ENCODE data around the gene DTNB.
"Not testable (repeated sequence)": the region's sequence is repeated elsewhere in the genome, so short reads cannot be mapped to it uniquely, and the experiment has no call there.

DTNB gene

DNA sequence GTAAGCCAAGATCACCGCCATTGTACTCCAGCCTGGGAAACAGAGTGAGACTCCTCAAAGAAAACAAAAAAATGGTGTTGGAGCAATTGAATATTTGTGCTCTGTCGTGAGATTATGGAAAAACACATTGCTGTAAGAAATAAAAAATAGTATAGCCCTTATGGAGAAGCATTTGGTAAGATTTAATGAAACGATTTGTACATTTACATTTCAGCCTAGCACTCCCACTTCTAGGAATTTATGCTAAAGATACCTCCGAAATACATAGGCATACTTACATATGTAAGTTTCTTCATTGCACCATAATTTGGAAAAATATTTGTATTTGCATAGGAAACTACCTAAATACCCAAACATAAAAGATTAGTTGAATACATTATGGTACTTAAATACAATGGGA is 8.7 kb upstream of the DTNB start:
- no peak for DNase-seq

DNA sequence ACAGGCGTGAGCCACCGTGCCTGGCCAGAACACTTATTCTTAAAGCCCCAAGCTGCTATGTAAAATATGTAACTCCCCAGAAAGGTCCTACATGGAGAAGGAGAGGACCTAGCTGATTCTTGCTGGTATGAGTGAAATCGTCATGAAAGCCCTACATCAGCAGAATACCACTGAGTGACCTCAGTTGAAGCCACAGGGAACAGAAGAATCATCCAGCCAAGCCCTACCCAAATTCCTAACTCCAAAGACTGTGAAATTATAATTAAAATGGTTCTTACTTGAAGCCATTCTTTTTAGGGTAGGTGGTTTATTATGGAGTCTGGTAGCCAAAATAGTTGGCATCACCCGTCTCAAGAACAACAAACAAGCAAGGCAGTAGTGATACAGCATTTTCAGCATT is 4.5 kb upstream of the DTNB start:
- DNase-seq: no peak

DNA sequence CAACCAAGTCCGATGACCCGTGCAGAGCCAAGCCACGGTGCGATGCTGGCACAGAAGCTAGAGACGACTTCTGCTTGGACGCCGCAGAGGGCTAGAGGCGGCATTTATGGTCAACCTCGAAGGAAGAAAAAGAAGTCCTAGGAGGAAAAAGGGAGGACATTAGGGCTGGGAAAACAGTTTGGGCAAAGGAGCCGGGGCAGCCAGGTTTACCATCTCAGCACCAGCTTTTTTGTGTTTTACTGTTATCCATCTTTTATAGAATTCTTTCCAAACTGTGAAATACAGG is 643 bp upstream of the DTNB start:
- DNase-seq: no peak

DNA sequence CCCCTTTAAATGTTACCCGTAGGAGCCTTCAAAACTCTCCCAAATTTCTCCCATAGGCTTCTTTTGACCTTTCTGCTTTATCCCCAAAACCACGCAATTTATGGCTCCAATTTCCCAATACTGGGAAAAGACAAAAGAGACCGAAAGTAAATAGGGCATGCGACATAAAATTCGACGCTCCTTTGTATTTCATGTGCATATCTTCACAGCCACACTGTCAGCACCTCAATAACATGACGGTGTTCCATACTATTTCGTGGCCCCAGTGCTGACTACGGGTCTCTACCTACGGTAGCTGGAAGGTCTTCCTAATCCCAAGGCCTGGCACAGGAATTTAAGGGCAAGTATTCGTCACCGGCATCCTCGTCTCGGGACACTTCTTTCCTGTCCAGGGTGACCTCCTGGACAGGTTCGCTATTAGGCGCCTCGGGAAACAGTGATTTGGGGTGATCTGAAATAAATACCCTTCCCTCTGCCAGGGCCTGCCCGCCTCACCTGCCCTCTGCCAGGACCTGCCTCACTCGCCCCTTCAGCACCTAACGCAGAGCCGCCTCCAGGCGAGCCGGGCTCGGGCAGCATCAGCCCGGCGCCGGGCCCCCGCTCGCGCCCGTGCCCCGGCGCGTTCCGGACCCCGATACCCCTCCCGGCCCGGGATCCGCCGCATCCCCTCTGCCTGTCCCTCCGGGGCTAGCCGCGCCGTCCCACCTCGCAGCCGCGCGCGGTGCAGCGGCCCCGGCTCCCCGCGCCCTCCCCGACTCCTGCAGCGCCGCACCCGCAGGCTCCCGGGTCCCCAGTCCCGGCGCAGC is 680 bp downstream of the DTNB start:
- DNase-seq: peak; percentile 76

DNA sequence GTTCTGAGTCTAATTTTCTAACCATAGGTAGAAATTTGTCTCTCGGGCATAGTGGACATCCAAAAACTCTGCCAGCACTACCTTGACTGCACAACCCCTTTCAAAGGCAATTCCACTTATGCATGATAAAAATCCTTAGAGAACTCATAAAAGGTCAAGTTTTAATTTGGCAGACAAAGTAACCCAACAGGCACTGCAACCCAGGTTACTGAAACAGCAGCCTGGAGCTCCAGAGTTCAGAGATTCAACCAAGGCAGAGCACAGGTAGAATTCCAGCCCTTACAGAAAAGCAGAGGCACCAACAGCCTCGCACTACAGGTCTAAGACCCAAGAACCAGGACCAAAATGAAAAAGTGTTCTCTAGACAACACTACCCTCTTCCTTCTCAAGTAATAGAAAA is 1.8 kb downstream of the DTNB start:
- no peak for DNase-seq

DNA sequence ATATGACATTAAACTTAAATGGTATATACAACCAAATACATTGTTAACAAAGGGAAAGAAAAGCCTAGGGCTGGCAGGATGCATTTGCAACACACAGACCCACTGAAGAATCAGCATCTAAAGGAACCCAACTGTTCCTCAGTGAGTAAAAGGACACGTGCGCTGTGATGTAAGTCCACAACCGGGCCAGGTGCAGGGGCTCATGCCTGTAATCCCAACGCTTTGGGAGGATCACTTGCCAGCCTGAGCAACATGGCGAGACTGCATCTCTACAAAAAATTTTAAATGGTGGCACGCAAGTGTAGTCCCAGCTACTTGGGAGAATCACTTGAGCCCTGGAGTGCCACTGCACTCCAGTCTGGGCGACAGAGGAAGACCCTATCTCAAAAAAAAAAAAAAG is 3.9 kb downstream of the DTNB start:
- no peak for DNase-seq

DNA sequence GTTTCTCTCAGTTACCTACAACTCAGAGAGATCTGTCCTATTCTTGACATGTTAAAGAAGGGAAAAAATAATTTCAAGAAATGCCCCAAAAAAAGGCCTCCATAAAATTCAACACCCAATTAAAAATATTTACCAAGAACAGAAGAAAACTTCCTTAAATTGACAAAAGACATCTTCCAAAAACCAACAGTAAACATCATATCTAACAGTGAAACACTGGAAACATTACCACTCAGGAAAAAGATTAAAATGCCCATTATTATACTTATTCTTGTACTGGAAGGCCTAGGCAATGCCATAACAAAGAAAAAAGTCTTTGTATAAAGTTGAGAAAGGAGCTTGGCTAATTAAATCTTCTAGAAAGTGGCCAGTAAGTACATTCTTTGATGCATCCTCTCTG is 7.2 kb downstream of the DTNB start:
- DNase-seq: no peak

DNA sequence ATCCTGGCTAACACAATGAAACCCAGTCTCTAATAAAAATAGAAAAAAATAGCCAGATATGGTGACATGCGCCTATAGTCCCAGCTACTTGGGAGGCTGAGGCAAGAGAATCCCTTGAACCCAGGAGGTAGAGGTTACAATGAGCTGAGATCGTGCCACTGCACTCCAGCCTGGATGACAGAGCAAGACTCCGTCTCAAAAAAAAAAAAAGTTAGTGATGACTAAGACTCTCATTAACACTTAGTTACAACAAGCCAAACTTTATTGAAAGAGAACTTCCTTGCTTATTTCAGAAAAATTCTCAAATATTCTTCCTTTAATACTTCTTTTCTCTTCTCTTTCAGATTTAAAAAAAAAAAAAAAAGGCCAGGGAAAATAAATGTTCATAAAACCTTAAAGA is 7.9 kb downstream of the DTNB start:
- not testable (repeated sequence) for DNase-seq

DNA sequence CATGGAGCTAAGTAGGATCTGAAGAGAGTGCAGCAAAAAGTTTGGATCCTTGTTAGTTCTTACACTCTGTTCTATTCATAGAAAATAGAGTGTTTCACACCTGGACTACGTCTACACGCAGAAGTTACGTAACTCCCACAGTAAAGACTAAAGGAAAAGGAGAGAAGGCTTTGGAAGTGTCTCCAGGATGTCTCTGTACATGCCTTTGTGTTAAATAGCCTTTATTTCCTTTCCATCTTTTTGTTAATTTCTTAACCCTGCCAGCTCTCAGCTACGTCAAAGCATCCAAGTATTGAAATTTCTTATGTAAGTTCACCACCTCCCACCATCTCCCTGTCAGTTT is 8.4 kb downstream of the DTNB start:
- no peak for DNase-seq

DNA sequence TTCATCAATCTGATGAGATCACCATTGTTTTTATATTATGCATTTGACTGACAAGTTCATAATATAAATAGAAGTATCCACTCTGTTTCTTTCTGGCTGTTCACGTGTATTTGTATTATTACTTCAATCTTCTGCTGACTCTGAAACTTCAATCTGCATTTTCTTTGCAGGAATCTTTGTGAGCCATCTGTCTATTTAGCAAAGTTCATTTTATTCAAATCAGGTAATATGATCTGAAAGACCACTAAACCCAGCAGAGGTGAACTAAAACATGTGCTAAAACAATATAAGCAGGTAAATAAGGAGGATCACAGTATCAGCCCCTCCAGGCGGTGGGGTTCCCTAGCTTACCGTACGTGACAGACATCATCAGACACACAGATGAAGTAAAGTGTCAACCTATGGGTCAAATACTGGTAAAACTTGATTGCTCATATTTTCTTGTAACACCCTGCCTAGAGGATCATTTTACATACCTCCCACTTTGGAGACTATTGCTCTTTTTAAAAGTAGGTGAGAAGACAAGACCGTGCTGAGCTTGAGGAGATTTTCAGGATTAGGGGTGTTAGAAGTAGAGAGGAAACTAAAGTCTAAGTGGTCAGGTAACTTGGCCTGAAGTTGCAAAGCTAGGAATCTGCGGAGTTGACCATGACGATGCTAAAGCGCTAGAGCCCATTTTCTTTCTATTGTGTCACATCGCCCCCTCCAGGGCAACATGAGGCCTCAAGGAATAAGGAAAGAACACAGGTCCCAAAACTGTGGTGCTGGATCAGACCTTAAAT is 9.0 kb downstream of the DTNB start:
- peak; percentile 27 for DNase-seq

DNA sequence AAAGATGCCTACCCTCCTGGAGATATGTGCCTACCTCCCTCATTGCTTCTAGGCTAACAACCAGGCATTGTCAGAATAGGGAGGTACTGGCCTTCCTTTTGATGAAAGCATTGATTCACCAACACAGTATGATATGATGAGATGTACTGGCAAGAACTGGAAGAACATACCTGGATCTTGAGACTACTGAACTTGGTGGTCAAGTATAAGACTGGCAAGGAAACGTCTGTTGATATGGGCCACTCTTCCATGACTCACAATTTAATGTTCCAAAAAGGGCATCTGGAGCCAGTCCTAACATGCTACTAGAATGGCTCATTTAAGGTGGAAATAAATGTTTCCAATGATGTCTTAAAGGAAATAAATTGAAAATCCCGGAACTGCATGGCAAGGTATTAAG is 18.1 kb downstream of the DTNB start:
- no peak for DNase-seq

DNA sequence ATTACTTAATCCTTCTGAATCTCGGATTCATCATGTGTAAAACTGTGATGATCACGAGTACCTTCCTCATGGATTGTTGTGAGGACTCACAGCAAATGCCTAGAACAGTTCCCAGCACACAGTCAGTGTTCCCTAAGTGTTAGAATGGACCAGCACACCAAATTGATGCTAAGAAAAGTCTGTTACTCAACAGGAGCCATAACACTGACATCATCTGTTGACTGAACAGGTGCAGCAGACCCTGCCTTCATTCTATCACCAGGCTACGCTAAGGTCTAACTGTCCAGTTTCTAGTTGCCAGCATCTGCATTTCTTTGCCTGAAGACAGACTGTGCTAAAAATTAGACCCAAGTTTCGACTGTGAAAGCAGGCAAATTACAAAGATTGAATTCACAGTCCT is 18.6 kb downstream of the DTNB start:
- DNase-seq: no peak

DNA sequence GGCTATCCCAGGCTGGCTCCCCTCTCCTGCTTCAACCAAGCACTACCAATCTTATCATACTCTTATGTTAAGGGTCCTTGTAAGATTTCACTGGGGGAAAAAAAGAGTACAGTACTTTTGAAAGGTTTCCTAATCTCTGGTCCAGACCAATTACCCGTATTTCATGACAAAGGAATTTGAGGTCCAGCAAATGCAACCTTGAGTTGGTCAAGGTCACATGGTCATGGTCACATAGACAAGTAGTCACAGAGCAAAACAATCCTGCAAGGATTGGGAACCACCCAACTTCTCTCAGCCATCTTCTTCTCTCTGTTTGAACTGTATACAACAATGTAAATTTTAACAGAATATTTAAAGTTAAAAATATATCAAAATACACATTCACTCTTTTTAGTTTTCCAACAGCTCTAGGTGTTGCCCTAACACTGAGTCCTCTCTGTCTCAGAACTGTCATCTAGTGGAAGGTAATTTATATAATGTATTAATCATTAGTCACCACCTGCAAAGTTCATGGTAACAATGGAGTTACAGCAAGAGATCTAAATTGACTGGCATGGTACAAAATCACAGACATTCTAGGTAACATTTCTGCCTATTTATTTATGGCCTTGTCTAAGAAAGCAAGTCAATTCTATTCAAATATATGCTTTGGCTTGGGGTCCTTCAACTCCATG is 21.5 kb downstream of the DTNB start:
- DNase-seq: no peak

DNA sequence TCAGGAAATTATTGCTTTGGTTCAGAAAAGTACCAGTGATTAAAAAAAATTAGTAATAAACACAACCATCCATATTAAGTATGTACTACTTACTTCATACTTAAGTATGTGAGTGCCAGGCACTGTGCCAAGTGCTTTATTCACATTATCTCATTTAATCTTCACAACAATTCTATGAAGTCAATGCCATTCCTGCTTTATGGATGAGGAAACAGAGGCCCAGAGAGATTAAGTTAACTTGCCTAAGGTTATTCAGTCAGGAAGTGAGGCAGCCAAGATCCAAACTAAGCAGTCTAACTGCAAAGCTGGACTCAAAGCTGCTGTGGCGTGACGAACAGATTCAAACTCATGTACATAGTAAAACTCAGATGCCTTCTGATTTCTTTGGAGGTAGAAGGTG is 22.3 kb downstream of the DTNB start:
- no peak for DNase-seq

DNA sequence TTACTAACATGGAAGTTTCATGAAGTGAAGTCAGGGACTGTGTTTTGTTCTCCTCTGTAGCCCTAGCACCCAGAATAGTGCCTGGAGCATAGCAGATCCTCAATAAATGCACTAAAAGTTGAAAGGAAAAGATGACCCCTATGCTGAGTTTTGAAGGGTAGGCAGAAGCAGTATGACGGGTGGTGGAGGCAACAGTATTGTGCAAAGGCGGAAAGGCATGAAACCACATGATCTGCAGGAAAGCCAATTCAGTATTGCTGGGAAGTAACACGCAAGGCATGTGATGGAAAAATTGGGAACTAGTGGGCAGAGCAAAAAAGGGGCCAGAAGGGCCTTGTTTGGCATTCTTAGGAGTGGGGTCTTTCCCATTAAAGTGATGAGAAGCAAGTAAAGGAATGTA is 23.1 kb downstream of the DTNB start:
- DNase-seq: no peak

DNA sequence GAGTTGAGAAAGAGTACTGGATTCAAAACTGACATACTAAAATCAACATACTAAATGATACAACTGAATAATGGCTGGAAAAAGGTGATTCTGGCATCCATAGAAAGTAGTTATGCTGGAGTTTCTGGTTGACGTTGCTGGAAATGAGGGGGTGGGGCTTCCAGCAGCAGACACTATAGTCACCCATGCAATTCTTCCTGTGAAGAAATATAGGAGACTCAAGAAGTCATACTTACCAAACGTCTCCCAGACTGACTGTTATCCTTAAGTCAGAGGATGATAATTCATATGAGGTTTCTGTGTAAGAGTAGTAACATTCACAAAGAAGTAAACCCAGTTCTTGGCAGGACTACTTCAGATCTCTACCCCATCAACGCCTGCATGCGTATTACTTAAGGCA is 23.6 kb downstream of the DTNB start:
- DNase-seq: no peak

DNA sequence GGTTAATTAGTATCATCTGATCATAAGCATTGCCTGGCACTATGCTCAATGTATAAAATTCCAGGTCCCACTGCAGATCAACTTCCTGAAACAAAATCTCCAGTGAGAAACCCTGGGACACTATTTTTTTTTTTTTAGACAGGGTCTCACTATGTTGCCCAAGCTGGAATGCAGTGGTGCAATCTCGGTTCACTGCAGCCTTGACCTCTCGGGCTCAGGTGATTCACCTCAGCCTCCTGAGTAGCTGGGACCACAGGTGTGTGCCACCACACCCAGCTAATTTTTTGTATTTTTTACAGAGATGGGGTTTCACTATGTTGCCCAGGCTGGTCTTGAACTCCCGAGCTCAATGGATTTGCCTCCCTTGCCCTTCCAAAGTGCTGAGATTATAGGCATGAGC is 31.1 kb downstream of the DTNB start:
- no peak for DNase-seq

DNA sequence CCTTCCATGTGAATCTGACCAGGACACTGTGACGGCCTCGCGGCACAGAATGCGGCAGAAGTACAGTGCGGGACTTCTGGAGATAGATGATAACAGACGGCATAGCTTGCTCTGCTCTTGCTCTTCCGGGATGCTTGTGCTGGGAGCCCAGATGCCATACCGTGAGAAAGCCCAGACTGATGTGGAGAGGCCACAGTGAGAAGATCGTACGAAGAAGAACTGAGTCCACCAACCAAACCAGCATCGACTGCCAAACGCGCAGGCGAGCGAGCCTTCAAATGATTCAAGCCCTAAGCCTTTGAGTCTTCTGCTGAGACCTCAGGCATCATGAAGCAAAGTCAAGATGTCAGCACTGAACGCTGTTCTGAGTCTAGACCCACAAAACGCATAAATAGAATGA is 33.7 kb downstream of the DTNB start:
- DNase-seq: no peak

DNA sequence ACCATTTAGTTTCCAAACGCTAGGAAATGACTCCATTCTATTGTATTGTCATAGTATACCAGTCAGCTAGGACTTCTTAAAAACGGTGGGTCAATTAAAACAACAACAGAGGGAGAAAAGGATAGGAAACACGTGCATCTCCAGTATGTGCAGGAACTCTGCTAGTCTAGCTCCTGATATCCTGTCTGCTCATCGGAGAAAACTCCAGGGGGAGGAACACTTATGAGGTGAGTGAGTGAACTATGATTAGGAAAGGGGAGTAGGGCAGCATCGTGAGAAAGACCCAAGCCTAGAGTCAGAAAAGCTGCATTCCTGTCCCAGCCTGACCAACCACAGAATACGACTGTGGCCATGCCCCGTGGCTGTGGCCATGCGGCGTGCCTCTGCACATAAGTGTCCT is 34.2 kb downstream of the DTNB start:
- no peak for DNase-seq

DNA sequence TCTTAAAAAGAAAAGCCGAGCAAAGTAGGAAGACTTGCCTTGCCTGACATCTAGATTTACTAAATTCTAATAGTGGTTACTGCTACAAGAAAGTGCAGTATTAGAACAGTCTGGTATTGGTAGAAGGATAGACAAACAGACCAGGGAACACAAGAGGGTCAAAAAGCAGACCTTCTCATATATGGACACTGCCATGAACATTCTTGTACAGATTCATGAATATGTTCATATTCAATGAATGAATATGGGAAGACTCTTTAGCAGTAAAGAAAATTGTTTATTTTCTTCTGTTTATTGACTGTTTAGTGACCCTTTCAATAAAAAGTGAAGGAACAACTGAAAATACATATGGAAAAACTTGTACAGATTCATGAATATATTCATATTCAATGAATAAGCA is 37.6 kb downstream of the DTNB start:
- DNase-seq: no peak

DNA sequence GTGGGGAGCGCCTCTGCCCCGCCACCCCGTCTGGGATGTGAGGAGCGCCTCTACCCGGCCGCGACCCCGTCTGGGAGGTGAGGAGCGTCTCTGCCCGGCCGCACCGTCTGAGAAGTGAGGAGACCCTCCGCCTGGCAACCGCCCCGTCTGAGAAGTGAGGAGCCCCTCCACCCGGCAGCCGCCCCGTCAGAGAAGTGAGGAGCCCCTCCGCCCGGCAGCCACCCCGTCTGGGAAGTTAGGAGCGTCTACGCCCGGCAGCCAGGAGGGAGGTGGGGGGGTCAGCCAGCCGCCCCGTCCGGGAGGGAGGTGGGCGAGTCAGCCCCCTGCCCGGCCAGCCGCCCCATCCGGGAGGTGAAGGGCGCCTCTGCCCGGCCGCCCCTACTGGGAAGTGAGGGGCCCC is 39.6 kb downstream of the DTNB start:
- not testable (repeated sequence) for DNase-seq

DNA sequence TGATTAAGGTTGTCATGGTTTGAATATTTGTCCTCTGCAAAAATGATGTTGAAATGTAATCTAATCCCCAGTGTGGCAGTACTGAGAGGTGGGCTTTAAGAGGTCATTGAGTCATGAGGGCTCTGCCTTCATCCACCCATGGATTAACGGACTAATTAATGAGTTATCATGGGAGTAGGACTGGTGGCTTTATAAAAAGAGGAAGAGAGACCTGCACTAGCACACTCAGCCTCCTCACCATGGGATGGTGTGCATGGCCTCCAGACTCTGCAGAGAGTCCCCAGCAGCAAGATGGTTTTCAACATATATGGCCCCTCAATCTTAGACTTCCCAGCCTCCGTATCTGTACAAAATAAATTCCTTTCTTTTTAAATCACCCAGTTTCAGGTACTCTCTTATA is 41.0 kb downstream of the DTNB start:
- no peak for DNase-seq

DNA sequence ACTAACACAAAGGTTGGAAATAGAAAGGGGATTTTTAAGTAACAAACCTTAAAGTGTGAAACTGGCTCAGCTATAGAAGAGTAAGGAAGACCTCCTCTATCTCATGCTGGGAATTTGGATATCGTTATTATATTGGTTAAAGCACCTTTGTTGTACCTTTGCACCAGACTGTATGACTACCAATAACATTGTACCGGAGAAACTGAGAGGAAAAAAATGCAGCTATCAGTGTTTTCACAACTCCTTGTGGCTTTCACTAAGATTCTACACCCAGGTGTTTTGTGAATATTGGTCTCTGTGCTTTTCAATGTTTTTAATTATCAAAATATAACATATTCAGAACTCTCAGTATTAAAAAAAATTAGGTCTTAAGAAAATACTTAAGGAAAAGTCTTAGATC is 48.7 kb downstream of the DTNB start:
- DNase-seq: no peak

DNA sequence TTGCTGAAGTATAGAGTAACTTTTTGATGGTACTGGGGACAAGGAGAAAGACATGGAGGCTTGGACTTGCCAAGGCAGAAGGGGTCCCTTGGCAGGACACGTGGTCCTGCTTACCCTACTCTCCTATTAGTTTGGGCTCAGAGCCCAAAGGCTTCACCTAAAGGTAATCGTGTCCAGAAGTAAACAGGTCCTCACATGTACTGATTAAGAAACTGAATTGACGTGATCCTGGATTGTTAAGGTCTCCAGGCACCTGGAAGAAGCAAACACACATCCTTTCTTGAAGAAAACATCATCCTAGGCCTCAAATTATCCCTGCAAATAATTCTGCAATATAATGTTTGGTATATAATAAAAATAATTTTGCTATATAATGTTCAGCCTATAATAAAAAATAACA is 50.0 kb downstream of the DTNB start:
- DNase-seq: no peak
